IPS-NIHi11 (cell line): Measurements from ENCODE around the gene SLC44A3.

Experiments
- DNase-seq: peaks from one replicate; pipeline ENCODE4 v3.0.0; 2012; ENCODE audit warnings: mixed read lengths, low spot score

The SLC44A3 gene

GRCh38 chr1:94873520-94874351 is 53.6 kb downstream of the SLC44A3 start:
- DNase-seq, result no peak

GRCh38 chr1:94874423-94874822 is 54.3 kb downstream of the SLC44A3 start:
- DNase-seq, result no peak

GRCh38 chr1:94875794-94876193 is 55.6 kb downstream of the SLC44A3 start:
- no peak for DNase-seq

- DNase-seq, result no peak
Measured at GRCh38 chr1:94876362-94876761, 56.2 kb downstream of the SLC44A3 start.

- no peak for DNase-seq
Measured at GRCh38 chr1:94878329-94878728, 58.2 kb downstream of the SLC44A3 start.

GRCh38 chr1:94883691-94884090 is 63.5 kb downstream of the SLC44A3 start:
- no peak for DNase-seq

GRCh38 chr1:94884106-94884505 is 63.9 kb downstream of the SLC44A3 start:
- DNase-seq, result peak; percentile 82

- DNase-seq, result no peak
Measured at GRCh38 chr1:94884507-94884906, 64.3 kb downstream of the SLC44A3 start.

GRCh38 chr1:94886361-94886760 is 66.2 kb downstream of the SLC44A3 start:
- peak; percentile 40 for DNase-seq

GRCh38 chr1:94887106-94887505 is 66.9 kb downstream of the SLC44A3 start:
- no peak for DNase-seq

- peak; percentile 35 for DNase-seq
Measured at GRCh38 chr1:94887603-94888171, 67.5 kb downstream of the SLC44A3 start.

GRCh38 chr1:94888201-94888600 is 68.0 kb downstream of the SLC44A3 start:
- DNase-seq, result no peak

- no peak for DNase-seq
Measured at GRCh38 chr1:94892604-94893254, 72.6 kb downstream of the SLC44A3 start.

GRCh38 chr1:94894630-94895029 is 74.5 kb downstream of the SLC44A3 start:
- no peak for DNase-seq

- no peak for DNase-seq
Measured at GRCh38 chr1:94895518-94895917, 75.4 kb downstream of the SLC44A3 start.

GRCh38 chr1:94898491-94899385 is 78.6 kb downstream of the SLC44A3 start:
- no peak for DNase-seq

- DNase-seq, result no peak
Measured at GRCh38 chr1:94899756-94900155, 79.6 kb downstream of the SLC44A3 start.

GRCh38 chr1:94901841-94902240 is 81.7 kb downstream of the SLC44A3 start:
- no peak for DNase-seq

GRCh38 chr1:94903280-94904009 is 83.3 kb downstream of the SLC44A3 start:
- DNase-seq, result no peak

GRCh38 chr1:94905207-94905606 is 85.0 kb downstream of the SLC44A3 start:
- DNase-seq, result no peak

- no peak for DNase-seq
Measured at GRCh38 chr1:94906382-94906781, 86.2 kb downstream of the SLC44A3 start.
